ENCODE results near the gene CEP112. TPM values are rescaled to one million over a fixed set of nuclear protein-coding genes. Genes with fewer than 3 reads are reported as not detected.
A peak's percentile ranks its signal among the peaks of the same experiment; 100 is the strongest.

CEP112 gene
- total and polyA plus RNA-seq, 2 donors (not counting 3 experiments of a cell fraction or from before 2014, with no cell fraction given), result 1.5 to 25.3 TPM

- Histone ChIP-seq H3K9me3 (replicated peaks; ENCODE audit: control insufficient read depth, insufficient read depth, low read length) (no peaks in the 10 kb centered on the region), H3K4me3 (replicated peaks in 1 of 3; ENCODE audit: insufficient read depth in 1 of 3, low read depth in 1 of 3, low read length in 3 of 3) (no peak overlapping the region), H4K20me1 (replicated peaks; ENCODE audit: control insufficient read depth, extremely low read depth, insufficient read depth, low read length) (no peaks in the 10 kb centered on the region), H3K79me2 (ENCODE audit: control insufficient read depth, insufficient read depth, low read length) (no peaks in the 10 kb centered on the region), H3K36me3 (ENCODE audit: control insufficient read depth in 2 of 2, extremely low read depth in 1 of 2, insufficient read depth in 2 of 2, low read length in 2 of 2) (no peaks in the 10 kb centered on the region), H3K9me1 (replicated peaks; ENCODE audit: control insufficient read depth, extremely low read depth, insufficient read depth, low read length) (no peaks in the 10 kb centered on the region), H3K27ac (ENCODE audit: insufficient read depth, low read depth, low read length) (no peak overlapping the region), H2AFZ (ENCODE audit: low read depth, low read length) (no peak overlapping the region), H3K9ac (replicated peaks; ENCODE audit: extremely low read depth, insufficient read depth, low read length) (no peak overlapping the region), H3K4me1 (ENCODE audit: control insufficient read depth, extremely low read depth, insufficient read depth, low read length) (peaks cover 6% of the 10 kb centered on the region), H3K4me2 (ENCODE audit: insufficient read depth, low read length) (peak overlapping the region; percentile 24), H3K27me3 (ENCODE audit: control insufficient read depth in 2 of 2, insufficient read depth in 2 of 2, low read length in 2 of 2) (no peaks in the 10 kb centered on the region)
- ChIA-PET POLR2A (no interaction called here), CTCF (interaction anchor here (0.8 to 1.0 kb wide), 3 partner anchors 9 to 704 kb away, joined by 3 read pairs; no protein-coding TSS in a partner anchor)
- TF ChIP-seq MYC (IDR thresholded peaks at IDR 0.05; ENCODE audit: low read depth, low read length), result no peak
- TF ChIP-seq POLR2AphosphoS5 (IDR thresholded peaks at IDR 0.05; ENCODE audit: insufficient read depth, low read depth, low read length), result no peak
- peak; percentile 48 for TF ChIP-seq FOS (IDR thresholded peaks at IDR 0.05; ENCODE audit: borderline replicate concordance, insufficient read depth, low read length)
- no peak for TF ChIP-seq JUN (IDR thresholded peaks at IDR 0.05; ENCODE audit: borderline replicate concordance, insufficient read depth, insufficient read length, low read depth)
- no peak for TF ChIP-seq GATA2 (IDR thresholded peaks at IDR 0.05; ENCODE audit: insufficient read depth, insufficient read length, low read depth, low read length)
- no peak for TF ChIP-seq EZH2 (IDR thresholded peaks at IDR 0.05; ENCODE audit: borderline replicate concordance, low read depth, low read length, severe bottlenecking)
- no peak for TF ChIP-seq MAX (IDR thresholded peaks at IDR 0.05; ENCODE audit: insufficient read depth, insufficient read length)
- no peak for TF ChIP-seq CTCF (IDR thresholded peaks at IDR 0.05; ENCODE audit: extremely low read depth in 1 of 2, insufficient read depth in 1 of 2, low read depth in 1 of 2, low read length in 2 of 2)
- no peak for TF ChIP-seq POLR2A (IDR thresholded peaks at IDR 0.05; ENCODE audit: low read depth, low read length)
- no peak for FAIRE-seq
- DNase-seq (ENCODE audit: low read depth, low spot score), result peak; percentile 29
- no TSS peak for BruUV-seq (replicated peaks)
- dilution Hi-C loops (cut with MboI; ENCODE audit: extremely low pct_ligation_motif_present, low sequenced_read_pairs) (no loop called here), intact Hi-C loops (cut with micrococcal nuclease) (no loop called here)
Measured at GRCh38 chr17:65936013-65936412, 255.9 kb downstream of the CEP112 start.

Measured in endothelial cell of umbilical vein (primary cell).